ENCODE results near the gene LPP. TPM values are rescaled to one million over a fixed set of nuclear protein-coding genes. Genes with fewer than 3 reads are reported as not detected.

The LPP gene
- polyA plus RNA-seq, 2 of the 4 experiments (the other 2 are of a cell fraction): 11.0 to 30.8 TPM

DNA sequence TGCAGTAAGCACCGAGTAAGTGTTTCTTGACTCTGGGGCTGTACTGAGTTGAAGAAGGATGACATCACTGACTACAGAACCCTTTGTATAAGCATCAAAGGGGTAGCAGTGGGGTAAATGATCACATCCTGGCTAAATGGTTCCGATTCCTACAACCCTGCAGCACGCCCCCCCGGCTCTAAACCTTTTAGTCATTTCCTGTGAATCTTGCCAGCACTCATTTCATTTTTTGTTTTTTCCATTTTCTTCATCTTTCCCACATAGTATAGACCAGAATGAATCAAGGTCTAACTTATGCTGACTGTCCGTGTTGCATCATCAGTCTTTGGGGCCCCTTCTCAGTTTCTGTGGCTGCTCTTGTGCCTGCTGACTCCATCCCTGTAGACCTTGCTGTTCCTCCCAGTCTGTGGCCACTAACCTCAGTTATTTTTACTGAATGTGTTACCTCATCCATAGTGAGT is 634.7 kb downstream of the LPP start:
- Histone ChIP-seq H3K4me1 (0 out of 3 replicates have a peak, but pooled peaks cover 7% of the 10 kb centered on the region), H3K27ac (no peak overlapping the region), H3K4me3 (no peak overlapping the region), H3K4me2 (no peak overlapping the region), H3K9me3 (no peaks in the 10 kb centered on the region)
- DNase-seq (ENCODE audit: low read depth in 1 of 2, low spot score in 1 of 2) (no peak), FAIRE-seq (no peak), ATAC-seq (no peak)
- no peak for TF ChIP-seq JUNB (IDR thresholded peaks at IDR 0.05)
- TF ChIP-seq, protein P1, sequence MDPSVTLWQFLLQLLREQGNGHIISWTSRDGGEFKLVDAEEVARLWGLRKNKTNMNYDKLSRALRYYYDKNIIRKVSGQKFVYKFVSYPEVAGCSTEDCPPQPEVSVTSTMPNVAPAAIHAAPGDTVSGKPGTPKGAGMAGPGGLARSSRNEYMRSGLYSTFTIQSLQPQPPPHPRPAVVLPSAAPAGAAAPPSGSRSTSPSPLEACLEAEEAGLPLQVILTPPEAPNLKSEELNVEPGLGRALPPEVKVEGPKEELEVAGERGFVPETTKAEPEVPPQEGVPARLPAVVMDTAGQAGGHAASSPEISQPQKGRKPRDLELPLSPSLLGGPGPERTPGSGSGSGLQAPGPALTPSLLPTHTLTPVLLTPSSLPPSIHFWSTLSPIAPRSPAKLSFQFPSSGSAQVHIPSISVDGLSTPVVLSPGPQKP (IDR thresholded peaks at IDR 0.05; ENCODE audit: low read depth, low read length): no peak
- no peak for TF ChIP-seq ATOH8 (CRISPR knock-in tag; IDR thresholded peaks at IDR 0.05; ENCODE audit: low read depth)
- no peak for TF ChIP-seq RFX5 (IDR thresholded peaks at IDR 0.05)
- no peak for TF ChIP-seq E2F6 (IDR thresholded peaks at IDR 0.05; ENCODE audit: borderline replicate concordance, low read depth)
- TF ChIP-seq FOSB (CRISPR knock-in tag; IDR thresholded peaks at IDR 0.05): no peak
- no peak for TF ChIP-seq BHLHE40 (IDR thresholded peaks at IDR 0.05; ENCODE audit: low read depth, low read length)
- no peak for TF ChIP-seq HOXB5 (CRISPR knock-in tag; IDR thresholded peaks at IDR 0.05)
- TF ChIP-seq MAFK (IDR thresholded peaks at IDR 0.05; ENCODE audit: partially characterized antibody): no peak
- TF ChIP-seq KDM1A (IDR thresholded peaks at IDR 0.05; ENCODE audit: low read depth): no peak
- no peak for TF ChIP-seq HES2 (IDR thresholded peaks at IDR 0.05)
- TF ChIP-seq HDAC2 (IDR thresholded peaks at IDR 0.05): no peak
- no peak for TF ChIP-seq RNF2 (IDR thresholded peaks at IDR 0.05; ENCODE audit: borderline replicate concordance, low read depth)
- TF ChIP-seq ZC3H11A (IDR thresholded peaks at IDR 0.05): no peak
- TF ChIP-seq RCOR1 (IDR thresholded peaks at IDR 0.05; ENCODE audit: low read depth, low read length): no peak
- TF ChIP-seq HEYL (CRISPR knock-in tag; IDR thresholded peaks at IDR 0.05): no peak
- TF ChIP-seq, protein P2, sequence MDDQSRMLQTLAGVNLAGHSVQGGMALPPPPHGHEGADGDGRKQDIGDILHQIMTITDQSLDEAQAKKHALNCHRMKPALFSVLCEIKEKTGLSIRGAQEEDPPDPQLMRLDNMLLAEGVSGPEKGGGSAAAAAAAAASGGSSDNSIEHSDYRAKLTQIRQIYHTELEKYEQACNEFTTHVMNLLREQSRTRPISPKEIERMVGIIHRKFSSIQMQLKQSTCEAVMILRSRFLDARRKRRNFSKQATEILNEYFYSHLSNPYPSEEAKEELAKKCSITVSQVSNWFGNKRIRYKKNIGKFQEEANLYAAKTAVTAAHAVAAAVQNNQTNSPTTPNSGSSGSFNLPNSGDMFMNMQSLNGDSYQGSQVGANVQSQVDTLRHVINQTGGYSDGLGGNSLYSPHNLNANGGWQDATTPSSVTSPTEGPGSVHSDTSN (IDR thresholded peaks at IDR 0.05): no peak
- 89% methylated on average over 5 of the region's 5 CpGs for WGBS (ENCODE audit: missing lambda C conversion rate)
- ChIA-PET POLR2A (no interaction called here), CTCF (no interaction called here)

GRCh38 chr3:188789251-188789650 is 635.3 kb downstream of the LPP start:
- ATAC-seq: no peak
- no peak for DNase-seq (ENCODE audit: low read depth in 1 of 2, low spot score in 1 of 2)
- POLR2A ChIA-PET: no interaction called here
- no peak overlapping the region for H3K4me3 ChIP-seq
- FAIRE-seq: no peak
- 84% methylated on average over 4 of the region's 4 CpGs for WGBS (ENCODE audit: missing lambda C conversion rate)
- no peak overlapping the region for H3K27ac ChIP-seq
- 0 out of 3 replicates have a peak, but pooled peaks cover 7% of the 10 kb centered on the region for H3K4me1 ChIP-seq
- no peaks in the 10 kb centered on the region for H3K9me3 ChIP-seq
- CTCF ChIA-PET: no interaction called here
- no peak for TF ChIP-seq HOXB13 (CRISPR knock-in tag; IDR thresholded peaks at IDR 0.05; ENCODE audit: low read depth)
- no peak for TF ChIP-seq RCOR1 (IDR thresholded peaks at IDR 0.05; ENCODE audit: low read depth, low read length)
- no peak for TF ChIP-seq ZSCAN20 (CRISPR knock-in tag; IDR thresholded peaks at IDR 0.05)
- no peak for TF ChIP-seq MAFK (IDR thresholded peaks at IDR 0.05; ENCODE audit: partially characterized antibody)
- H3K4me2 ChIP-seq: no peak overlapping the region

DNA sequence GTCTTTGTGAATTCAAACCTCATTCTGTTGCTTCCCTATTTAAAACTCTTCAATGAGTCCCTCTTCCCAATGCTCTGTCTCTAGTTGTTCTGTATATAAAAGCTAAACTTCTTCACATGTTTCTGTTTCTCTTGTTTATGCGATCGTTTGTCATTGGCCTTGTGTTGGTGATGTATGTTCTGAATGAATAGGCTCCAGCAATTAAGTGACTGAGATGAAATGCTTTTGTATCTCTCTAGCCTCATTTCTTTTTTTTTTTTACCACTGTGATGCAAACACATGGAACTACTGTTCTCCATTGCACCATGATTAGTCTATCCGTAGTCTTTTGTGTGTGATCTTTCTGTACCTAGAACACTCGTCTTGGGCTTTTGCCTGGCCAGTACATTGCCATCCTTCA is 637.4 kb downstream of the LPP start:
- no peak overlapping the region for H3K4me2 ChIP-seq
- FAIRE-seq (no peak), DNase-seq (ENCODE audit: low read depth in 1 of 2, low spot score in 1 of 2) (no peak), ATAC-seq (no peak)
- no peaks in the 10 kb centered on the region for H3K9me3 ChIP-seq
- 0 out of 3 replicates have a peak, but pooled peaks cover 7% of the 10 kb centered on the region for H3K4me1 ChIP-seq
- no peak for TF ChIP-seq FOSL2 (IDR thresholded peaks at IDR 0.05)
- TF ChIP-seq FOSL2 (CRISPR knock-in tag; IDR thresholded peaks at IDR 0.05): no peak
- no peak for TF ChIP-seq JUN (IDR thresholded peaks at IDR 0.05)
- ChIA-PET CTCF (no interaction called here), POLR2A (no interaction called here)
- H3K27ac ChIP-seq: no peak overlapping the region
- 97% methylated on average over 4 of the region's 4 CpGs for WGBS (ENCODE audit: missing lambda C conversion rate)
- no peak overlapping the region for H3K4me3 ChIP-seq
